ENCODE results near the gene WNT5A. TPM values are rescaled to one million over a fixed set of nuclear protein-coding genes. Genes with fewer than 3 reads are reported as not detected.

The WNT5A gene
- total and polyA plus RNA-seq, 2 donors (not counting 3 experiments of a cell fraction or from before 2014, with no cell fraction given): 0.08 to 0.33 TPM

- dilution Hi-C loops (cut with MboI; ENCODE audit: extremely low pct_ligation_motif_present, low sequenced_read_pairs): no loop called here
- BruUV-seq (replicated peaks): no TSS peak
These were observed 60.6 kb downstream of the WNT5A start for GRCh38 chr3:55426486-55426885.

More at GRCh38 chr3:55426486-55426885, 60.6 kb downstream of the WNT5A start:
- Histone ChIP-seq H3K79me2 (ENCODE audit: control insufficient read depth, insufficient read depth, low read length) (no peaks in the 10 kb centered on the region), H3K4me1 (ENCODE audit: control insufficient read depth, extremely low read depth, insufficient read depth, low read length) (no peaks in the 10 kb centered on the region), H3K9me1 (replicated peaks; ENCODE audit: control insufficient read depth, extremely low read depth, insufficient read depth, low read length) (no peaks in the 10 kb centered on the region), H3K4me2 (ENCODE audit: insufficient read depth, low read length) (no peak overlapping the region), H4K20me1 (replicated peaks; ENCODE audit: control insufficient read depth, extremely low read depth, insufficient read depth, low read length) (no peaks in the 10 kb centered on the region), H3K27ac (ENCODE audit: insufficient read depth, low read depth, low read length) (no peak overlapping the region), H3K4me3 (replicated peaks in 1 of 3; ENCODE audit: insufficient read depth in 1 of 3, low read depth in 1 of 3, low read length in 3 of 3) (no peak overlapping the region), H3K27me3 (ENCODE audit: control insufficient read depth in 2 of 2, insufficient read depth in 2 of 2, low read length in 2 of 2) (no peaks in the 10 kb centered on the region), H3K9ac (replicated peaks; ENCODE audit: extremely low read depth, insufficient read depth, low read length) (no peak overlapping the region), H3K9me3 (replicated peaks; ENCODE audit: control insufficient read depth, insufficient read depth, low read length) (no peaks in the 10 kb centered on the region), H3K36me3 (ENCODE audit: control insufficient read depth in 2 of 2, extremely low read depth in 1 of 2, insufficient read depth in 2 of 2, low read length in 2 of 2) (no peaks in the 10 kb centered on the region), H2AFZ (ENCODE audit: low read depth, low read length) (no peak overlapping the region)
- ChIA-PET CTCF (no interaction called here), POLR2A (no interaction called here)
- FAIRE-seq (no peak), DNase-seq (ENCODE audit: low read depth, low spot score) (no peak)
- TF ChIP-seq MAX (IDR thresholded peaks at IDR 0.05; ENCODE audit: insufficient read depth, insufficient read length) (no peak), POLR2A (IDR thresholded peaks at IDR 0.05; ENCODE audit: low read depth, low read length) (no peak), FOS (IDR thresholded peaks at IDR 0.05; ENCODE audit: borderline replicate concordance, insufficient read depth, low read length) (no peak), EZH2 (IDR thresholded peaks at IDR 0.05; ENCODE audit: borderline replicate concordance, low read depth, low read length, severe bottlenecking) (no peak), MYC (IDR thresholded peaks at IDR 0.05; ENCODE audit: low read depth, low read length) (no peak), CTCF (IDR thresholded peaks at IDR 0.05; ENCODE audit: extremely low read depth in 1 of 2, insufficient read depth in 1 of 2, low read depth in 1 of 2, low read length in 2 of 2) (no peak), POLR2AphosphoS5 (IDR thresholded peaks at IDR 0.05; ENCODE audit: insufficient read depth, low read depth, low read length) (no peak), GATA2 (IDR thresholded peaks at IDR 0.05; ENCODE audit: insufficient read depth, insufficient read length, low read depth, low read length) (no peak)
- intact Hi-C loops (cut with micrococcal nuclease): no loop called here

Data from endothelial cell of umbilical vein (primary cell).